ENCODE results near the gene ARHGAP23.
"Not testable (repeated sequence)": the region's sequence is repeated elsewhere in the genome, so short reads cannot be mapped to it uniquely, and the experiment has no call there.

ARHGAP23 gene

GRCh38 chr17:38492067-38493040 lies 64.1 kb downstream of the ARHGAP23 start:
- peak; percentile 59 to 78 for DNase-seq

GRCh38 chr17:38494152-38494551 lies 65.9 kb downstream of the ARHGAP23 start:
- DNase-seq: not testable (repeated sequence)

- not testable (repeated sequence) for DNase-seq
Measured at GRCh38 chr17:38497656-38498055, 69.4 kb downstream of the ARHGAP23 start.

GRCh38 chr17:38498353-38498752 lies 70.1 kb downstream of the ARHGAP23 start:
- DNase-seq: no peak

GRCh38 chr17:38499230-38499629 lies 71.0 kb downstream of the ARHGAP23 start:
- not testable (repeated sequence) for DNase-seq

- not testable (repeated sequence) for DNase-seq
Measured at GRCh38 chr17:38501718-38502117, 73.5 kb downstream of the ARHGAP23 start.

- DNase-seq: not testable (repeated sequence)
Measured at GRCh38 chr17:38503286-38503913, 75.1 kb downstream of the ARHGAP23 start.

- no peak for DNase-seq
Measured at GRCh38 chr17:38504216-38504615, 76.0 kb downstream of the ARHGAP23 start.

GRCh38 chr17:38507436-38507835 lies 79.2 kb downstream of the ARHGAP23 start:
- no peak for DNase-seq

- no peak for DNase-seq
Measured at GRCh38 chr17:38507921-38508569, 79.8 kb downstream of the ARHGAP23 start.

- DNase-seq: no peak
Measured at GRCh38 chr17:38508570-38508950, 80.3 kb downstream of the ARHGAP23 start.

GRCh38 chr17:38508954-38509771 lies 80.9 kb downstream of the ARHGAP23 start:
- no peak for DNase-seq

- DNase-seq: no peak
Measured at GRCh38 chr17:38509772-38510420, 81.6 kb downstream of the ARHGAP23 start.

- no peak for DNase-seq
Measured at GRCh38 chr17:38510421-38511149, 82.3 kb downstream of the ARHGAP23 start.

GRCh38 chr17:38511150-38512108 lies 83.2 kb downstream of the ARHGAP23 start:
- no peak for DNase-seq

- DNase-seq: no peak
Measured at GRCh38 chr17:38512473-38513058, 84.3 kb downstream of the ARHGAP23 start.

- not testable (repeated sequence) for DNase-seq
Measured at GRCh38 chr17:38526526-38526925, 98.3 kb downstream of the ARHGAP23 start.

- DNase-seq: not testable (repeated sequence)
Measured at GRCh38 chr17:38528141-38528540, 99.9 kb downstream of the ARHGAP23 start.

- not testable (repeated sequence) for DNase-seq
Measured at GRCh38 chr17:38530856-38531255, 102.6 kb downstream of the ARHGAP23 start.

- not testable (repeated sequence) for DNase-seq
Measured at GRCh38 chr17:38531761-38532160, 103.5 kb downstream of the ARHGAP23 start.
